CD14-positive monocyte (primary cell): ENCODE data around the gene TRAPPC12. TPM values are rescaled to one million over a fixed set of nuclear protein-coding genes. Genes with fewer than 3 reads are reported as not detected.
A peak's percentile ranks its signal among the peaks of the same experiment; 100 is the strongest.

Source experiments
- DNase-seq, 3 donors: peaks; one replicate each; pipeline ENCODE4 v3.0.0-alpha.2; 2011 to 2022
- H2AFZ ChIP-seq: 2 replicates; pipeline ENCODE4 v1.6.0; 2012; ENCODE audit warnings: mild to moderate bottlenecking, low read depth, low read length, inconsistent platforms; ENCODE audit not compliant: insufficient read depth, poor library complexity, severe bottlenecking
- H3K27ac ChIP-seq, 2 donors: 1 replicate in 1 of 2; 2 replicates in 1 of 2; pipeline ENCODE4 v1.5.1; 2012 to 2013; ENCODE audit warnings: low read length in 2 of 2, control low read depth in 1 of 2, inconsistent platforms in 1 of 2, low read depth in 1 of 2, mild to moderate bottlenecking in 1 of 2
- H3K27me3 ChIP-seq, 2 donors: one replicate each; pipeline versions ENCODE4 v1.6.0 to v1.6.1; 2011 to 2013; ENCODE audit warnings: low read length in 2 of 2; ENCODE audit not compliant: control insufficient read depth in 2 of 2, insufficient read depth in 2 of 2
- H3K36me3 ChIP-seq, 2 donors: replicated peaks in 1 of 2; 1 replicate in 1 of 2; 2 replicates in 1 of 2; pipeline versions ENCODE4 v1.5.1 to v1.6.1; 2012 to 2013; ENCODE audit warnings: low read length in 2 of 2, control low read depth in 1 of 2, inconsistent platforms in 1 of 2, mild to moderate bottlenecking in 1 of 2; ENCODE audit not compliant: insufficient read depth in 2 of 2, control insufficient read depth in 1 of 2
- H3K4me1 ChIP-seq, 2 donors: 1 replicate in 1 of 2; 2 replicates in 1 of 2; pipeline versions ENCODE4 v1.5.1 to v1.6.1; 2012 to 2013; ENCODE audit warnings: low read length in 2 of 2, control low read depth in 1 of 2, inconsistent platforms in 1 of 2, mild to moderate bottlenecking in 1 of 2, moderate library complexity in 1 of 2; ENCODE audit not compliant: insufficient read depth in 2 of 2, control insufficient read depth in 1 of 2
- H3K4me2 ChIP-seq: replicated peaks from 2 replicates; pipeline ENCODE3; 2012; ENCODE audit warnings: low read length, moderate library complexity, mild to moderate bottlenecking; ENCODE audit not compliant: poor library complexity, severe bottlenecking; ENCODE audit errors: extremely low read depth
- H3K4me3 ChIP-seq, 3 experiments: fragments of 200-600 bp in 1 of 3; sonication (generic) in 1 of 3; replicated peaks in 1 of 3; 1 replicate in 2 of 3; 2 replicates in 1 of 3; pipeline ENCODE4 v1.5.1; 2011 to 2013; ENCODE audit warnings: low read length in 3 of 3, mild to moderate bottlenecking in 3 of 3, control low read depth in 2 of 3, low read depth in 2 of 3, inconsistent platforms in 1 of 3, moderate library complexity in 1 of 3
- H3K79me2 ChIP-seq: 2 replicates; pipeline ENCODE4 v1.6.0; 2012; ENCODE audit warnings: mild to moderate bottlenecking, control low read depth, inconsistent platforms, low read length, moderate library complexity; ENCODE audit not compliant: insufficient read depth
- H3K9ac ChIP-seq: 2 replicates; pipeline ENCODE4 v1.6.0; 2017; ENCODE audit warnings: low read length, mild to moderate bottlenecking; ENCODE audit not compliant: insufficient read depth, poor library complexity, severe bottlenecking
- H3K9me3 ChIP-seq, 2 donors: replicated peaks in 1 of 2; 1 replicate in 1 of 2; 2 replicates in 1 of 2; pipeline versions ENCODE4 v1.5.1 to v1.6.1; 2012 to 2013; ENCODE audit warnings: low read length in 2 of 2, control low read depth in 1 of 2; ENCODE audit not compliant: control insufficient read depth in 1 of 2, insufficient read depth in 1 of 2
- H4K20me1 ChIP-seq: 2 replicates; pipeline ENCODE4 v1.6.0; 2012; ENCODE audit warnings: mild to moderate bottlenecking, low read length, control low read depth, moderate library complexity; ENCODE audit not compliant: insufficient read depth
- H3K27ac Mint-ChIP-seq, 7 donors: one replicate each; pipeline ENCODE4 v1.8.0; 2020; ENCODE audit warnings: mild to moderate bottlenecking in 7 of 7, mixed read lengths in 7 of 7, moderate library complexity in 6 of 7, inconsistent platforms in 2 of 7
- H3K27me3 Mint-ChIP-seq, 3 donors: one replicate each; pipeline ENCODE4 v1.8.0; 2021 to 2022; ENCODE audit warnings: low read depth in 3 of 3, mild to moderate bottlenecking in 3 of 3, mixed read lengths in 3 of 3, moderate library complexity in 3 of 3, inconsistent platforms in 1 of 3
- H3K36me3 Mint-ChIP-seq, 2 donors: one replicate each; pipeline ENCODE4 v1.8.0; 2020; ENCODE audit warnings: mixed read lengths in 2 of 2, inconsistent platforms in 1 of 2, mild to moderate bottlenecking in 1 of 2
- H3K4me1 Mint-ChIP-seq: one replicate; pipeline ENCODE4 v1.8.0; 2020; ENCODE audit warnings: mild to moderate bottlenecking, mixed read lengths
- H3K4me3 Mint-ChIP-seq, 2 donors: one replicate each; pipeline ENCODE4 v1.8.0; 2020; ENCODE audit warnings: mild to moderate bottlenecking in 2 of 2, mixed read lengths in 2 of 2, moderate library complexity in 1 of 2
- H3K9me3 Mint-ChIP-seq, 7 donors: one replicate each; pipeline ENCODE4 v1.8.0; 2020 to 2022; ENCODE audit warnings: mixed read lengths in 7 of 7, mild to moderate bottlenecking in 6 of 7, moderate library complexity in 6 of 7, inconsistent platforms in 2 of 7
- CTCF ChIP-seq: fragments of 200-600 bp; IDR thresholded peaks from one replicate; pipeline ENCODE4 v1.8.0; 2022; ENCODE audit warnings: antibody characterized with exemption, mild to moderate bottlenecking
- WGBS: methylation state at CpG from one replicate; pipeline ENCODE4 v1.1.5; 2013; ENCODE audit warnings: missing lambda C conversion rate; ENCODE audit not compliant: insufficient coverage; 5-methylcytosine and 5-hydroxymethylcytosine counted together
- intact Hi-C, 2 donors: fragments of 100-400 bp; cut with micrococcal nuclease; formaldehyde crosslinking; loops; one replicate each; pipeline versions ENCODE4 v1.15.0 to v1.15.1; 2023
- polyA plus RNA-seq, 3 donors: library from polyadenylated mRNA; depleted of rRNA in 1 of 3; unstranded in 2 of 3; stranded (reverse) in 1 of 3; fragments of 300-500 nt in 2 of 3; fragments of >200 nt in 1 of 3; fragmentation: Illumina TruSeq in 2 of 3; gene quantifications; 1 replicate in 2 of 3; 2 replicates in 1 of 3; pipeline ENCODE4 v1.2.3, GENCODE V29; 2012 to 2021

TRAPPC12 gene
- polyA plus RNA-seq, 3 donors, result 26.6 to 72.1 (median 44.7) TPM

DNA sequence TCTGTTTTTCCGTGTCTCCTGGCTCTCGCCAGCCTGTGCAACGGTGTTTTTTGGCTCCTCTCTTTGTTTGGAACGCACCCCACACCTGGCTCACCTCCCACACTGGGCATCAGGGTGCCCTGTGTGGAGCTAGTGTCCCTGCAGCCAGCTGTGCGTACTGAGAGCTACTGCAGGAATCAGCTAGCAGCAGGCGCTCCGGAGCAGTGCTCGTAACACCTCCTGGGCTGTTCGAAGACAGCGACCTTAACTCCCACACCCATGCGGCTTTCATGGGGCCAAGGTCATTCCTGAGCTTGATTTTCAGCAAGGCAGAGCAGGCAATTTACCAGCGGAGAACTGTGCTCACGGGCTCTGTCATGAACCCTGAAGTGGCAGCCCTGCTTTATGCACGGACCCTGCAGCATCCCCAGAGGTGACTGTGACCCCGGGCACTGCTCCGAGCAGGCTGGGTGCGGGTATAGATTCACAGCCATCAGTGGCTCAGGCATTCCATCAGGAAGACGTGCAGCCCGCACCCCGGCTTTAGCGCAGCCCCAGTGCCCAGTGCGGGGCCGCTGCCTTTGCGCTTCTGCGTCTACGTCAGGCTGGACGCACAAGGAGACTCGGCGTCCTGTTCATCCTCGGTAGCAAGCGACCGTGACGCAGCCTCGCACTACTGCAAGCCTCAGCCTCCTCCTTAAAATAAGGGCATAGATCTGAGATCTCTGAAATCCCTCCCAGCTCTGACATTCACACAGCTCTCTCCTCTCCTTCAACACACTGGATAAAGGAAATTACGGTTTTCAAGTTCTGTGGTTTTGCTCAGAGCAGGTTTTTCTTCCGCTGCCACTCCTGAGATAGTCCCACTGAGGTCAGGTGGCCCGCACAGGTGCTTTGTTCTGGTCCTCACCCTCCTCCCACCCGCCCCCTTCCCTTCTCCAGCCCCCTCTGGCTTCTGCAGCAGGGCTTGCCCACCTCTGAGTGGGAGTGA lies 81.6 kb downstream of the TRAPPC12 start:
- Histone ChIP-seq H3K4me3 (no peak overlapping the region), H3K79me2 (no peaks in the 10 kb centered on the region), H3K27me3 (no peaks in the 10 kb centered on the region), H2AFZ (no peak overlapping the region), H3K36me3 (peaks cover 68 to 90% of the 10 kb centered on the region in 2 donors), H3K27ac (peak overlapping the region in 1 of 2 donors; percentile 73), H3K4me1 (peaks cover 0 to 6% of the 10 kb centered on the region in 2 donors), H3K9me3 (no peaks in the 10 kb centered on the region), H3K9ac (no peak overlapping the region), H4K20me1 (no peaks in the 10 kb centered on the region), H3K4me2 (no peak overlapping the region)
- Mint-ChIP-seq H3K4me3 (no peak overlapping the region), H3K36me3 (peaks cover 66 to 76% of the 10 kb centered on the region in 2 donors), H3K27me3 (peaks cover 0 to 1% (median under 1%) of the 10 kb centered on the region in 3 donors), H3K9me3 (no peaks in the 10 kb centered on the region), H3K4me1 (peaks cover 2% of the 10 kb centered on the region), H3K27ac (peak overlapping the region in 4 of 7 donors; percentile 15 to 58 (median 46))
- no peak for DNase-seq
- intact Hi-C loops, result no loop called here
- TF ChIP-seq CTCF, result no peak
- WGBS, result 94% methylated on average over 36 of the region's 38 CpGs

- peak; percentile 27 to 56 (median 34) for DNase-seq
- Histone ChIP-seq H3K36me3 (peaks cover 68 to 90% of the 10 kb centered on the region in 2 donors), H2AFZ (no peak overlapping the region), H3K9ac (no peak overlapping the region), H3K27ac (peak overlapping the region in 1 of 2 donors; percentile 73), H4K20me1 (no peaks in the 10 kb centered on the region), H3K79me2 (no peaks in the 10 kb centered on the region), H3K9me3 (no peaks in the 10 kb centered on the region), H3K4me2 (no peak overlapping the region), H3K27me3 (no peaks in the 10 kb centered on the region), H3K4me1 (peaks cover 0 to 6% of the 10 kb centered on the region in 2 donors), H3K4me3 (no peak overlapping the region)
- Mint-ChIP-seq H3K4me1 (peaks cover 2% of the 10 kb centered on the region), H3K4me3 (no peak overlapping the region), H3K27ac (peak overlapping the region in 3 of 7 donors; percentile 18 to 58 (median 50)), H3K27me3 (no peaks in the 10 kb centered on the region), H3K36me3 (peaks cover 65 to 76% of the 10 kb centered on the region in 2 donors), H3K9me3 (no peaks in the 10 kb centered on the region)
- intact Hi-C loops, result no loop called here
- peak; percentile 88 for TF ChIP-seq CTCF
- 91% methylated on average over 2 of the region's 12 CpGs for WGBS
Observed at GRCh38 chr2:3461801-3462492, 82.5 kb downstream of the TRAPPC12 start.
